SU-DHL-6 (cell line): ENCODE data around the gene KLHL8.

ENCODE experiments used
- EZH2phosphoT487 ChIP-seq: fragments of 200-600 bp; sonication (generic), shearing (Covaris generic); conservative IDR thresholded peaks from 2 replicates; pipeline ENCODE4 v1.6.1; 2018; ENCODE audit warnings: mild to moderate bottlenecking, antibody characterized with exemption, low read length, moderate library complexity, mixed read lengths
- TF ChIP-seq, protein P1 (sequence below): fragments of 200-600 bp; sonication (generic); IDR thresholded peaks from one replicate; pipeline ENCODE4 v1.5.1; 2017; ENCODE audit warnings: antibody characterized with exemption, mild to moderate bottlenecking, low read length, moderate library complexity; ENCODE audit not compliant: insufficient read depth, poor library complexity, severe bottlenecking

DNA sequence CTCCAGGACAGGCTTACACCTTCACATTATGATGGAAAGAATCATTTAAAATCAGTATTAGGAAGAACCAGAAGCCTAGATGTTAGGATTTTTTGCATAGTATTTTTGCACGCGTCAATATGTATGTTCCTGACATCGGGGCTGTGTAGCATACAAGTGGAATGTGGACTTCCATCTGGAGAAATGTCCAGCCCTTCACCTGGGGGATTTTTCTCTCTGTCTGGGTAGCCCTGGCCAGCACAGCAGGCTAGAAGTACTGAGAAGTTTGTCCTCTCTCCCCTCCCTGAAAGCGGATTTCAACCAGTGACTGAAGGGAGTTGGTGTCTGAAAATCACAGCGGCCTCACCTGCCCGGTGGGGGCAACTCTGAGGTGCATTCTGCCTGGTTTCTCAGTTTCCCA is 10.4 kb upstream of the KLHL8 start:
- TF ChIP-seq, protein P1, sequence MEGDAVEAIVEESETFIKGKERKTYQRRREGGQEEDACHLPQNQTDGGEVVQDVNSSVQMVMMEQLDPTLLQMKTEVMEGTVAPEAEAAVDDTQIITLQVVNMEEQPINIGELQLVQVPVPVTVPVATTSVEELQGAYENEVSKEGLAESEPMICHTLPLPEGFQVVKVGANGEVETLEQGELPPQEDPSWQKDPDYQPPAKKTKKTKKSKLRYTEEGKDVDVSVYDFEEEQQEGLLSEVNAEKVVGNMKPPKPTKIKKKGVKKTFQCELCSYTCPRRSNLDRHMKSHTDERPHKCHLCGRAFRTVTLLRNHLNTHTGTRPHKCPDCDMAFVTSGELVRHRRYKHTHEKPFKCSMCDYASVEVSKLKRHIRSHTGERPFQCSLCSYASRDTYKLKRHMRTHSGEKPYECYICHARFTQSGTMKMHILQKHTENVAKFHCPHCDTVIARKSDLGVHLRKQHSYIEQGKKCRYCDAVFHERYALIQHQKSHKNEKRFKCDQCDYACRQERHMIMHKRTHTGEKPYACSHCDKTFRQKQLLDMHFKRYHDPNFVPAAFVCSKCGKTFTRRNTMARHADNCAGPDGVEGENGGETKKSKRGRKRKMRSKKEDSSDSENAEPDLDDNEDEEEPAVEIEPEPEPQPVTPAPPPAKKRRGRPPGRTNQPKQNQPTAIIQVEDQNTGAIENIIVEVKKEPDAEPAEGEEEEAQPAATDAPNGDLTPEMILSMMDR = no peak
- no peak for TF ChIP-seq EZH2phosphoT487
